Articular chondrocyte of knee joint (primary cell): ENCODE results near the gene ASCL3. TPM values are rescaled to one million over a fixed set of nuclear protein-coding genes. Genes with fewer than 3 reads are reported as not detected.

Source experiments
- small RNA-seq: library from RNA; depleted of rRNA; stranded (forward); fragments of <200 nt; gene quantifications from one replicate; pipeline ENCODE3, GENCODE V24; 2012
- total RNA-seq: library from RNA; depleted of rRNA; stranded (reverse); fragments of >200 nt; gene quantifications from 2 replicates; pipeline ENCODE4 v1.2.3, GENCODE V29; 2012

The ASCL3 gene
- not detected in 2 replicates for total RNA-seq

GRCh38 chr11:8942518-8943066 lies at the start of gene ASCL3:
TSS of gene ASCL3 (minus strand) at chr11:8943016. CDS start at chr11:8938161, 4,855 bp downstream.

GRCh38 chr11:8964324-8965320 lies 21.8 kb upstream of the ASCL3 start, which contains the start of gene TMEM9B:
TSS of gene TMEM9B (minus strand) at chr11:8964442. CDS start at chr11:8964313, 129 bp downstream.

GRCh38 chr11:8932564-8933180 lies 10.1 kb downstream of the ASCL3 start, which contains the start of gene C11orf16:
TSS of gene C11orf16 (minus strand) at chr11:8932947. CDS start at chr11:8932308, 639 bp downstream.

GRCh38 chr11:8911029-8911823 lies 31.6 kb downstream of the ASCL3 start, which contains the start of gene AKIP1:
TSS of gene AKIP1 (plus strand) at chr11:8911189. CDS start at chr11:8911450, 261 bp downstream.

Small RNAs within 50 kb of the gene (small RNA-seq; reads per million reads assigned to genes)
- not detected for gene RF00019

Other genes with a start within 250 kb of the ASCL3 start
- gene AKIP1, start 31.8 kb downstream of the ASCL3 start, total RNA-seq, result 28.9 and 30.3 TPM in 2 replicates
- gene C11orf16, start 10.1 kb downstream of the ASCL3 start, total RNA-seq, result not detected in 2 replicates
- 59.8 and 67.1 TPM in 2 replicates for gene TMEM9B, start 21.4 kb upstream of the ASCL3 start, total RNA-seq
- 10.2 and 11.1 TPM in 2 replicates for gene NRIP3, start 61.0 kb upstream of the ASCL3 start, total RNA-seq
- gene SCUBE2, start 148.6 kb upstream of the ASCL3 start, total RNA-seq, result 2.1 and 4.8 TPM in 2 replicates